ENCODE measurements around the gene DPP9.

DNA sequence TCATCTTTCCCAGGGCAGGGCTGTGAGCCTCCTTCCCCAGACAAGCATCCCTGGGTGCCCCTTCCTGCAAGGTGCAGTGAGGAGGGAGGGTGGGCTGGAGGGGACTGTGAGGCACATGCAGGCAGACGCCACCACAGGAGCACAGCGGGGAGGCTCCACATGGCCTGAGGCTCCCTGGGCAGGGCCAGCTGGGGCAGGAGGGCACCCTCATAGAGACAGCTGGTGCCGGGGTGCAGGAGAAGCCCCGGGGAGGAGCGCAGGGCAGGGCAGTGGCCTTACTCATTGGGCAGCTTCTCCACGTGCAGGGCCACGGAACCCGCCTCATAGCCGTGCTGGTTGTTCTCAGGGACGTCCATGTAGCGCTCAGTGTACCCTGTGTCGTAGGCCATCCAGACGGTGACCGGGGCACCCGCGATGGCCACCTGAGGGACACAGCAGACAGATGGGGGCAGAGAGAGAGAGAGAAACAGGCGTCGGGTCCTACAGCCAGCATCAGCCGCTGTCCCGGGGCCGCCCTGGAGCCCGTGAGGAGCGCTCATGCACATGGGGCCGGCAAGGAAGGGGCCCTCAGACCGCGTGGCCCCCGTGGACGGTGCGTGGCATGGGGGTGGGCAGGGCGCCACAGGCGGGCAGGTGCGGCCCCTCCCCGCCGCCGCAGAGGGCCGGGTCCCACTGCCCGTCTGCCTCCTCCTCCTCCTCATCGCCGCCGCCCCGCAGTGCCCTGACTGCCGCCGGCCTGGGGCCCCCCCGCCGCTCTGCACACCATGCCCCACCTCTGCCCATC, 41.0 kb downstream of the DPP9 start:
- TF ChIP-seq, protein P1, sequence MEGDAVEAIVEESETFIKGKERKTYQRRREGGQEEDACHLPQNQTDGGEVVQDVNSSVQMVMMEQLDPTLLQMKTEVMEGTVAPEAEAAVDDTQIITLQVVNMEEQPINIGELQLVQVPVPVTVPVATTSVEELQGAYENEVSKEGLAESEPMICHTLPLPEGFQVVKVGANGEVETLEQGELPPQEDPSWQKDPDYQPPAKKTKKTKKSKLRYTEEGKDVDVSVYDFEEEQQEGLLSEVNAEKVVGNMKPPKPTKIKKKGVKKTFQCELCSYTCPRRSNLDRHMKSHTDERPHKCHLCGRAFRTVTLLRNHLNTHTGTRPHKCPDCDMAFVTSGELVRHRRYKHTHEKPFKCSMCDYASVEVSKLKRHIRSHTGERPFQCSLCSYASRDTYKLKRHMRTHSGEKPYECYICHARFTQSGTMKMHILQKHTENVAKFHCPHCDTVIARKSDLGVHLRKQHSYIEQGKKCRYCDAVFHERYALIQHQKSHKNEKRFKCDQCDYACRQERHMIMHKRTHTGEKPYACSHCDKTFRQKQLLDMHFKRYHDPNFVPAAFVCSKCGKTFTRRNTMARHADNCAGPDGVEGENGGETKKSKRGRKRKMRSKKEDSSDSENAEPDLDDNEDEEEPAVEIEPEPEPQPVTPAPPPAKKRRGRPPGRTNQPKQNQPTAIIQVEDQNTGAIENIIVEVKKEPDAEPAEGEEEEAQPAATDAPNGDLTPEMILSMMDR (IDR thresholded peaks at IDR 0.05) = no peak
- TF ChIP-seq POLR2AphosphoS5 (IDR thresholded peaks at IDR 0.05) = no peak
- no peak for TF ChIP-seq POLR2A (IDR thresholded peaks at IDR 0.05)
